Neutrophil (primary cell): ENCODE measurements around the gene TRANK1.

Experiments
- H3K27ac ChIP-seq: fragments of 200-600 bp; sonication (generic); 2 replicates; pipeline ENCODE4 v1.5.1; 2016; ENCODE audit warnings: mild to moderate bottlenecking, moderate library complexity
- H3K27me3 ChIP-seq: fragments of 200-600 bp; sonication (generic); 2 replicates; pipeline ENCODE4 v1.6.0; 2016; ENCODE audit warnings: mild to moderate bottlenecking
- H3K36me3 ChIP-seq: fragments of 200-600 bp; sonication (generic); 2 replicates; pipeline ENCODE4 v1.5.1; 2017
- H3K4me1 ChIP-seq, 2 experiments: fragments of 200-600 bp in 1 of 2; sonication (generic) in 1 of 2; 1 replicate in 1 of 2; 2 replicates in 1 of 2; pipeline versions ENCODE4 v1.5.1 to v1.6.1; 2013 to 2016; ENCODE audit warnings: low read depth in 1 of 2, low read length in 1 of 2, mild to moderate bottlenecking in 1 of 2, moderate library complexity in 1 of 2; ENCODE audit not compliant: control insufficient read depth in 1 of 2, insufficient read depth in 1 of 2
- H3K4me3 ChIP-seq, 2 experiments: fragments of 200-600 bp in 1 of 2; sonication (generic) in 1 of 2; 1 replicate in 1 of 2; 2 replicates in 1 of 2; pipeline ENCODE4 v1.5.1; 2013 to 2016; ENCODE audit warnings: low read depth in 1 of 2, low read length in 1 of 2, mild to moderate bottlenecking in 1 of 2, moderate library complexity in 1 of 2
- H3K9me3 ChIP-seq: fragments of 200-600 bp; sonication (generic); 2 replicates; pipeline ENCODE4 v1.5.1; 2016
- TF ChIP-seq, protein P1 (sequence below): fragments of 200-600 bp; sonication (generic); IDR thresholded peaks from 2 replicates; pipeline ENCODE4 v1.5.1; 2016; ENCODE audit warnings: antibody characterized with exemption

The TRANK1 gene

DNA sequence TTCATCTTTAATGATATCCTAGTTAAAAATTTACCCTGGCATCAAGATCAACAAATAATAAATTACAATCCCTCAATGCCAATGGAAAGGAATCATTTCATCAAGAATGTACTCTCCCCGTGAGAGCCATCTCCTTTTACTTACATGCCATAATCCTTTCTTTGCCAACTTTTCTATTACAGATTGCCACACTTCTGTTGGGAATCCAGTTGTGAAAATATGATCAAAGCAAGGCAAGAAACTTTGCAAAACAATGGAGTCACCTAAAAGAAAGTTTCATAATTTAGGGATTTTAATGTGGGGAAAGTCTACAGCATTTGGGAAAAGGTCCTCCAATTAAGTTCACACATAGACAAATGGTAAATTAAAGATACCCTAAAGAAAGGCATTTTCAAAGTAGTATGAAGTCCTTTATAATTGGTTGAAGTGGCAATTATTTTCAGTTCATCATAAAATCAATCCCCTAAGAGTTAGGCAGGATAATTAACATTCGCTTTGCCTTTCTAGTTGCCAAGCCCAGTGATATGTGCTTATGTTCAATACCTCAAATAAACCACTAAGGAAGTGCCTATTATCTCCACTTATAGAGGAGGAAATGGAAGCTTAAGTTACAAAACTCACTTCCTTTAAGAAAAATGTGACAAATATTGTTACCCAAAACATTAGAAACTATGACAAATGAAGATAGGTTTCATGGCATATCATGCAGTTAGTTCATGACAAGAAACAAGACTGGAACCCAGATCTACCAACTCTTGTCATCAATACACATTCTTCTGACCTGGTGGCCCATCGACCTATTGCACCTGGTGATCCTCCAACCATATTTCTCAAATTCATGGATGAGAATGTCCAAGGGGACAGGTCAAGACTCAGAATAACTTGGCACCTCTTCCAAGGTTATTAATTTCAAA lies 49.1 kb downstream of the TRANK1 start:
- TF ChIP-seq, protein P1, sequence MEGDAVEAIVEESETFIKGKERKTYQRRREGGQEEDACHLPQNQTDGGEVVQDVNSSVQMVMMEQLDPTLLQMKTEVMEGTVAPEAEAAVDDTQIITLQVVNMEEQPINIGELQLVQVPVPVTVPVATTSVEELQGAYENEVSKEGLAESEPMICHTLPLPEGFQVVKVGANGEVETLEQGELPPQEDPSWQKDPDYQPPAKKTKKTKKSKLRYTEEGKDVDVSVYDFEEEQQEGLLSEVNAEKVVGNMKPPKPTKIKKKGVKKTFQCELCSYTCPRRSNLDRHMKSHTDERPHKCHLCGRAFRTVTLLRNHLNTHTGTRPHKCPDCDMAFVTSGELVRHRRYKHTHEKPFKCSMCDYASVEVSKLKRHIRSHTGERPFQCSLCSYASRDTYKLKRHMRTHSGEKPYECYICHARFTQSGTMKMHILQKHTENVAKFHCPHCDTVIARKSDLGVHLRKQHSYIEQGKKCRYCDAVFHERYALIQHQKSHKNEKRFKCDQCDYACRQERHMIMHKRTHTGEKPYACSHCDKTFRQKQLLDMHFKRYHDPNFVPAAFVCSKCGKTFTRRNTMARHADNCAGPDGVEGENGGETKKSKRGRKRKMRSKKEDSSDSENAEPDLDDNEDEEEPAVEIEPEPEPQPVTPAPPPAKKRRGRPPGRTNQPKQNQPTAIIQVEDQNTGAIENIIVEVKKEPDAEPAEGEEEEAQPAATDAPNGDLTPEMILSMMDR, result no peak
- H3K4me3 ChIP-seq, result peak overlapping the region in 1 of 2 experiments; percentile 44
- H3K27ac ChIP-seq, result peak overlapping the region; percentile 86
- H3K36me3 ChIP-seq, result peaks cover 70% of the 10 kb centered on the region
- peaks cover 48 to 57% of the 10 kb centered on the region in 2 experiments for H3K4me1 ChIP-seq
- no peaks in the 10 kb centered on the region for H3K27me3 ChIP-seq
- H3K9me3 ChIP-seq, result no peaks in the 10 kb centered on the region

DNA sequence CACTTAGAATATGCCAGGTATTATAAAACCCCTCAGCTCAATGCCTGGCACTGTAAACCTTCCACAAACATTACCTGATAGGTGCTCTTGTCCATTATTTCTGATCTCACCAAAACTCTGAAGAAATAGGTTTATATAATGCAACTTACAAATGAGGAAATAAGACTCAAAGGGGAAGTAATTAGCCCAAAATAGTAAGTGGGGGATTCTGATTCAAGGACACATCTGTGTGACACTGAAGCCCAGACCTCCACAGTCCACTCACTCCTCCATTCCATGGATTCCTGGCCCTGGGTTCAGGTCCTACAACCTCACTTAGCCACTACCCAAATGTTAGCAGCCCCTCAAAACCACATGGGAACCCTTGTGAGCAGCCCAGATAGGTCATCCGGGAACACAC lies 49.9 kb downstream of the TRANK1 start:
- H3K9me3 ChIP-seq, result no peaks in the 10 kb centered on the region
- H3K27ac ChIP-seq, result peak overlapping the region; percentile 86
- H3K27me3 ChIP-seq, result no peaks in the 10 kb centered on the region
- peaks cover 48 to 57% of the 10 kb centered on the region in 2 experiments for H3K4me1 ChIP-seq
- H3K4me3 ChIP-seq, result peak overlapping the region in 1 of 2 experiments; percentile 44
- peaks cover 72% of the 10 kb centered on the region for H3K36me3 ChIP-seq
- TF ChIP-seq, protein P1, result no peak

DNA sequence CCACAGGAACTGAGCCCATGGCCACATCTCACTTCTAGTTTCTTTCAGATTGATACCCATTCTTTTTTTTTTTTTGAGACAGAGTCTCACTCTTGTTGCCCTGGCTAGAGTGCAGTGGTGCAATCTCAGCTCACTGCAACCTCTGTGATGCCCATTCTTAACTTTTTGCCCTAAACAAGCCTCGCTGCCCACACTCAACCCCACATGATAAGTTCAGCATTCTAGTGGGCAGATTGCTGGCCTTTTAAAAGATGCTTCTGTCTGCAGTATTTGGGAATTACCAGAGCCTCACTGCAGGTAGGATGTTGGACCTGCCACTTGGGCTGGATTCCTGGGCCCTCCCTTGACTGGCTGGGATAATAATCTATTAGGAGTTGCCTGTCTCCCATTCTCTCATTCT lies 51.0 kb downstream of the TRANK1 start:
- TF ChIP-seq, protein P1, result no peak
- Histone ChIP-seq H3K4me1 (peaks cover 48 to 57% of the 10 kb centered on the region in 2 experiments), H3K4me3 (peak overlapping the region in 1 of 2 experiments; percentile 22), H3K36me3 (peaks cover 72% of the 10 kb centered on the region), H3K27ac (peak overlapping the region; percentile 86), H3K9me3 (no peaks in the 10 kb centered on the region), H3K27me3 (no peaks in the 10 kb centered on the region)

DNA sequence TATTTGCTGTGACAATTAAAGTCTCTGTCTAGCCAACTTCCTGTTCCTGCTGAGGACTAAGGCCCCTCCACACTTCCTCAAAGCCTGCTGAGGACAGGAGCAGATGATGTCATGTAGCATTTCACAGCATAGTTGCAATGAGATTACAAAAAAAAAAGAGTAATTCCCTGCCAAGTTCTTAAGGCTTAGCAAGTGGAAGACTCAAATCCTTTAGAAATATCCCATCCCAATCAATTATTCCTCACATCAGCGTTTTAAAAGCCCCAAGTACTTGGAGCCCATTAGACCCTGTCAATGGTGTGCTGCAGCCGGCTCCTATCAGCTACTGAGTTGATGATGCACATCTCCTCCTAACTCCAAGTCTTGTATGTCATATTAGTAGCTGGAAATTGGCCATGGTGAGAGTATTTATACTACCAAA lies 51.7 kb downstream of the TRANK1 start:
- Histone ChIP-seq H3K9me3 (no peaks in the 10 kb centered on the region), H3K4me3 (peak overlapping the region in 1 of 2 experiments; percentile 22), H3K36me3 (peaks cover 72% of the 10 kb centered on the region), H3K27ac (peak overlapping the region; percentile 86), H3K27me3 (no peaks in the 10 kb centered on the region), H3K4me1 (peaks cover 48 to 57% of the 10 kb centered on the region in 2 experiments)
- TF ChIP-seq, protein P1, result no peak

DNA sequence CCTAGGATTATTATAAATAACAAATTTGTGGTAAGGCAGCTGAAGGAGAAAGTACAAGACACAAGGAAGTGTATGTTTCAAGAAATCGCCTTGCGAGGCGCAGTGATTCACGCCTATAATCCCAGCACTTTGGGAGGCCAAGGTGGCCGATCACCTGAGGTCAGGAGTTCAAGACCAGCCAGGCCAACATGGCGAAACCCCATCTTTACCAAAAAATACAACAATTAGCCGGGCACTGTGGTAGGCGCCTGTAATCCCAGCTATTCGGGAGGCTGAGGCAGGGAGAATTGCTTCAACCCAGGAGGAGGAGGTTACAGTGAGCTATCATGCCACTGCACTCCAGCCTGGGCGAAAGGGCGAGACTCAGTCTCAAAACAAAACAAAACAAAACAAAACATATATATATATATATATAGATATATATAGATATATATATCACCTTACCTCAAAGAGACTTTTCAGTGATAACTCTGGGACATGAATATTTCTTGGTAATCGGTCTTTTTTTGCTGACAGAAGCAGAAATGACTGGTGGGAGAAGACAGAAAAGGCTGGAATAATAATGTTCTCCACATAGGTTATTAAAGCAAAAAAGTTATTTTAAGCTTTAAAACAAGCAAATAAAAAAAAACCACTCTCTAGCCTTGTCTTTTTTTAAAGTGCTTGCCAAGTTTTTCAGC lies 52.3 kb downstream of the TRANK1 start:
- peaks cover 48 to 57% of the 10 kb centered on the region in 2 experiments for H3K4me1 ChIP-seq
- no peaks in the 10 kb centered on the region for H3K9me3 ChIP-seq
- H3K4me3 ChIP-seq, result peak overlapping the region in 1 of 2 experiments; percentile 22
- H3K27me3 ChIP-seq, result no peaks in the 10 kb centered on the region
- TF ChIP-seq, protein P1, result no peak
- H3K27ac ChIP-seq, result peak overlapping the region; percentile 86
- H3K36me3 ChIP-seq, result peaks cover 72% of the 10 kb centered on the region
